ENCODE measurements around the gene THSD8.

Gene THSD8

DNA sequence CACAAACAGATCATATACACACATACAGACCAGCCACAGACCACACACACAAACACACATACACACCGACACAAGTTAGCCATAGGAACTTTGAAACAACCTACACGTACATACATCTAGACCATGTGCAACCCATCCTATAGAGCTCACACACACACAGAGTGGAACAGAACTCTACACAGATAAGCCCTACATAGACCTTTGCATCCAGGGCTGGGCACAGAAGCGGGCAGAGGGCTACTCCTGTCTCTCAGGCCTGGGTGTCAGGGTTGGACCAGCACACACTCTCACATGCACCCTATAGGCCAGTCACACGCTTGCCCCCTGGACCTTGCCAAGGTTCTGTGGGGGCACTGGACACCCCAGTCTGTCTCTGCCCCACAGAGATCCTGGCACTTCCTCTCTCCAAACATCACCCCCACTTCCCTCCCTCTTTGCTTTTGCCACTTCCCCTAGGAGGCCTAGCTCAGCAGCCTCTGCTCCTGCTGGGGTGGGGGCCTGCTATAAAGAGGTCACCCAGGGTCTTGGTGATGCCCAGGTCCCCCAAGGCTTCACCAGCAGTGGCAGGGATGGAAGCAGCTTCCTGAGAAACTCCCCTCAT lies 16.3 kb upstream of the THSD8 start:
- Histone ChIP-seq H3K9ac (ENCODE audit: low read length) (peak overlapping the region; percentile 85), H3K9me3 (ENCODE audit: insufficient read depth, low read length) (no peaks in the 10 kb centered on the region), H3K4me3 (ENCODE audit: low read length) (peak overlapping the region; percentile 1; the same call in 1 of the 2 replicates), H4K20me1 (ENCODE audit: insufficient read depth, low read length) (no peaks in the 10 kb centered on the region), H3K79me2 (ENCODE audit: low read length) (peaks cover 10% of the 10 kb centered on the region), H3K4me2 (ENCODE audit: low read length) (peak overlapping the region; percentile 99), H2AFZ (ENCODE audit: low read depth, low read length) (no peak overlapping the region), H3K36me3 (replicated peaks; ENCODE audit: low read depth, low read length) (no peaks in the 10 kb centered on the region), H3K27ac (ENCODE audit: low read length) (peak overlapping the region; percentile 93), H3K4me1 (ENCODE audit: low read length) (peaks cover 75% of the 10 kb centered on the region), H3K27me3 (ENCODE audit: low read depth, low read length) (no peaks in the 10 kb centered on the region)
- TF ChIP-seq EZH2phosphoT487 (IDR thresholded peaks at IDR 0.05; ENCODE audit: low read depth): no peak
- TF ChIP-seq, protein P1, sequence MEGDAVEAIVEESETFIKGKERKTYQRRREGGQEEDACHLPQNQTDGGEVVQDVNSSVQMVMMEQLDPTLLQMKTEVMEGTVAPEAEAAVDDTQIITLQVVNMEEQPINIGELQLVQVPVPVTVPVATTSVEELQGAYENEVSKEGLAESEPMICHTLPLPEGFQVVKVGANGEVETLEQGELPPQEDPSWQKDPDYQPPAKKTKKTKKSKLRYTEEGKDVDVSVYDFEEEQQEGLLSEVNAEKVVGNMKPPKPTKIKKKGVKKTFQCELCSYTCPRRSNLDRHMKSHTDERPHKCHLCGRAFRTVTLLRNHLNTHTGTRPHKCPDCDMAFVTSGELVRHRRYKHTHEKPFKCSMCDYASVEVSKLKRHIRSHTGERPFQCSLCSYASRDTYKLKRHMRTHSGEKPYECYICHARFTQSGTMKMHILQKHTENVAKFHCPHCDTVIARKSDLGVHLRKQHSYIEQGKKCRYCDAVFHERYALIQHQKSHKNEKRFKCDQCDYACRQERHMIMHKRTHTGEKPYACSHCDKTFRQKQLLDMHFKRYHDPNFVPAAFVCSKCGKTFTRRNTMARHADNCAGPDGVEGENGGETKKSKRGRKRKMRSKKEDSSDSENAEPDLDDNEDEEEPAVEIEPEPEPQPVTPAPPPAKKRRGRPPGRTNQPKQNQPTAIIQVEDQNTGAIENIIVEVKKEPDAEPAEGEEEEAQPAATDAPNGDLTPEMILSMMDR (IDR thresholded peaks at IDR 0.05; ENCODE audit: low read depth, low read length): no peak

DNA sequence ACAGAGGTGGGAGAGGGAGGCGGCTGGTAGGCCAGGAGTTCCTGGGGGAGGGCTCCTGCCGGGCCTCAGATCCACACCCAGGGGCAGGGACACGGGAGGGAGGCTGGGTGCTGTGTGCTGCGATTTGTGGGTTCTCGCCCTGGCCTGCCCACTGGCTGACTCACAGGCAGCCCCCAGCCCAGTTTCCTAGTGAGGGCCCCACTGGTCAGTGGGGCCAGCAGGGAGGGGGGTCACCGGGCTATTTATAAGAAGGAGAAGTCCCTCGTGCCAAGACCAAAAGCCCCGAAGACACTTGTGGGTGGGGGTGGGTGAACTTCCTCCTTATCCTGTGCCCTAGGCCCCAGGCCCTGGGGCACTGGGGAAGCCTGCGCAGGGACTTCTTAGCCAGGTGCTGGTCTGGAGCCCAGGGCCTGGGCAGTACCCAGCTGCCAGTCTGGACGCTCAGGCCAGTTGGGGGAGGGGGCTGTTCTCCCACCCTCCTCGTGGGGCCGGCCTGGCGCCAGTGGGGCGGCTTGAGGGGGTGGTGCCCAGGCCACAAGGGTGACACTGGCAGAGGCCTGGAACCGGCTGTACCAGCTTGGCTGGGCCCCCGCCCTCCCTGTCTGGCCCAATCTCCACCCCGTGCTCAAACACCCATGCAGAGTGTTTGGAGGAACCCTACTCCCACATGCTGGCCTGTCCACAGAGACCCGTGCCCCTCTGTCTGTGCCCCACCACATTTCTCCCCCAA lies 15.6 kb upstream of the THSD8 start:
- H3K79me2 ChIP-seq (ENCODE audit: low read length): peaks cover 16% of the 10 kb centered on the region
- peaks cover 79% of the 10 kb centered on the region for H3K4me1 ChIP-seq (ENCODE audit: low read length)
- H3K4me2 ChIP-seq (ENCODE audit: low read length): peak overlapping the region; percentile 99
- peak overlapping the region; percentile 93 for H3K27ac ChIP-seq (ENCODE audit: low read length)
- no peaks in the 10 kb centered on the region for H3K36me3 ChIP-seq (replicated peaks; ENCODE audit: low read depth, low read length)
- H3K4me3 ChIP-seq (ENCODE audit: low read length): no peak overlapping the region
- H3K27me3 ChIP-seq (ENCODE audit: low read depth, low read length): no peaks in the 10 kb centered on the region
- no peak overlapping the region; the same call in 1 of the 2 replicates for H2AFZ ChIP-seq (ENCODE audit: low read depth, low read length)
- no peaks in the 10 kb centered on the region for H3K9me3 ChIP-seq (ENCODE audit: insufficient read depth, low read length)
- H4K20me1 ChIP-seq (ENCODE audit: insufficient read depth, low read length): no peaks in the 10 kb centered on the region
- TF ChIP-seq, protein P1 (IDR thresholded peaks at IDR 0.05; ENCODE audit: low read depth, low read length): no peak
- TF ChIP-seq EZH2phosphoT487 (IDR thresholded peaks at IDR 0.05; ENCODE audit: low read depth): no peak
- H3K9ac ChIP-seq (ENCODE audit: low read length): peak overlapping the region; percentile 85

DNA sequence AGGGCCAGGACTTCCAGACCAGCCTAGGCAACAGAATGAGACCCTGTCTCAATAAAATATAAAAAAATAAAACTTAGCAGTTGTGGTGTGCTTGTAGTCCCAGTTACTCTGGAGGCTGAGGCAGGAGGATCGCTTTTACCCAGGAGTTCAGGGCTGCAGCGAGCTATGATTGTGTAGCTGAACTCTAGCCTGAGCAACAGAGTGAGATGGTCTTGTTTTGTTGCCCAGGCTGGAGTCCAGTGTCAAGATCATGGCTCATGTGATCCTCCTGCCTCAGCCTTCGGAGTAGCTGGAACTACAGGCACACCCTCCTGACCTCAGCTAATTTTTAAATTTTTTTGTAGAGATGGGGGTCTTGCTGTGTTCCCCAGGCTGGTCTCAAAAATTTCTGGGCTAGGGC lies 14.9 kb upstream of the THSD8 start:
- H3K4me1 ChIP-seq (ENCODE audit: low read length): peaks cover 73% of the 10 kb centered on the region
- H2AFZ ChIP-seq (ENCODE audit: low read depth, low read length): no peak overlapping the region
- H3K4me2 ChIP-seq (ENCODE audit: low read length): peak overlapping the region; percentile 99
- peaks cover 22% of the 10 kb centered on the region for H3K79me2 ChIP-seq (ENCODE audit: low read length)
- H3K27me3 ChIP-seq (ENCODE audit: low read depth, low read length): no peaks in the 10 kb centered on the region
- TF ChIP-seq, protein P1 (IDR thresholded peaks at IDR 0.05; ENCODE audit: low read depth, low read length): no peak
- TF ChIP-seq EZH2phosphoT487 (IDR thresholded peaks at IDR 0.05; ENCODE audit: low read depth): no peak
- H3K4me3 ChIP-seq (ENCODE audit: low read length): no peak overlapping the region
- H4K20me1 ChIP-seq (ENCODE audit: insufficient read depth, low read length): no peaks in the 10 kb centered on the region; the same call in 1 of the 2 replicates
- H3K27ac ChIP-seq (ENCODE audit: low read length): peak overlapping the region; percentile 93
- H3K9ac ChIP-seq (ENCODE audit: low read length): peak overlapping the region; percentile 85
- H3K36me3 ChIP-seq (replicated peaks; ENCODE audit: low read depth, low read length): peaks cover 3% of the 10 kb centered on the region
- no peaks in the 10 kb centered on the region for H3K9me3 ChIP-seq (ENCODE audit: insufficient read depth, low read length)

DNA sequence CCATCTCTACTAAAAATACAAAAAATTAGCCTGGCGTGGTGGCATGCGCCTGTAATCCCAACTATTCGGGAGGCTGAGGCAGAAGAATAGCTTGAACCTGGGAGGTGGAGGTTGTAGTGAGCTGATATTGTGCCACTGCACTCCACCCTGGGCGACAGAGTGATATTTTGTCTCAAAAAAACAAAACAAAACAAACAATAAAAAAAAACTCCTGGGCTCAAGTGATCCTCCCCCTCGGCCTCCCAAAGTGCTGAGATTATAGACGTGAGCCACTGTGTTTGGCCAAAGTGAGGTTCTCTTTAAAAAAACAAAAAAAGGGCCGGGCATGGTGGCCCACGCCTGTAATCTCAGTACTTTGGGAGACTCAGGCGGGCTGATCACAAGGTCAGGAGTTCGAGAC lies 14.4 kb upstream of the THSD8 start:
- H3K27me3 ChIP-seq (ENCODE audit: low read depth, low read length): no peaks in the 10 kb centered on the region
- peaks cover 69% of the 10 kb centered on the region for H3K4me1 ChIP-seq (ENCODE audit: low read length)
- TF ChIP-seq EZH2phosphoT487 (IDR thresholded peaks at IDR 0.05; ENCODE audit: low read depth): no peak
- TF ChIP-seq, protein P1 (IDR thresholded peaks at IDR 0.05; ENCODE audit: low read depth, low read length): no peak
- H3K36me3 ChIP-seq (replicated peaks; ENCODE audit: low read depth, low read length): peaks cover 8% of the 10 kb centered on the region
- H3K4me3 ChIP-seq (ENCODE audit: low read length): no peak overlapping the region
- peak overlapping the region; percentile 93 for H3K27ac ChIP-seq (ENCODE audit: low read length)
- peaks cover 27% of the 10 kb centered on the region for H3K79me2 ChIP-seq (ENCODE audit: low read length)
- H3K9ac ChIP-seq (ENCODE audit: low read length): no peak overlapping the region
- H2AFZ ChIP-seq (ENCODE audit: low read depth, low read length): no peak overlapping the region
- no peak overlapping the region for H3K4me2 ChIP-seq (ENCODE audit: low read length)
- H3K9me3 ChIP-seq (ENCODE audit: insufficient read depth, low read length): no peaks in the 10 kb centered on the region
- no peaks in the 10 kb centered on the region; the same call in 1 of the 2 replicates for H4K20me1 ChIP-seq (ENCODE audit: insufficient read depth, low read length)

Measured in OCI-LY3 (cell line).